GM18520 (cell line): ENCODE results near the gene DCP2.

ENCODE experiments used
- ATAC-seq: cut with Tn5 transposase; IDR thresholded peaks from one replicate; pipeline ENCODE4 v1.9.1; 2021; ENCODE audit not compliant: unreplicated experiment

Gene DCP2

DNA sequence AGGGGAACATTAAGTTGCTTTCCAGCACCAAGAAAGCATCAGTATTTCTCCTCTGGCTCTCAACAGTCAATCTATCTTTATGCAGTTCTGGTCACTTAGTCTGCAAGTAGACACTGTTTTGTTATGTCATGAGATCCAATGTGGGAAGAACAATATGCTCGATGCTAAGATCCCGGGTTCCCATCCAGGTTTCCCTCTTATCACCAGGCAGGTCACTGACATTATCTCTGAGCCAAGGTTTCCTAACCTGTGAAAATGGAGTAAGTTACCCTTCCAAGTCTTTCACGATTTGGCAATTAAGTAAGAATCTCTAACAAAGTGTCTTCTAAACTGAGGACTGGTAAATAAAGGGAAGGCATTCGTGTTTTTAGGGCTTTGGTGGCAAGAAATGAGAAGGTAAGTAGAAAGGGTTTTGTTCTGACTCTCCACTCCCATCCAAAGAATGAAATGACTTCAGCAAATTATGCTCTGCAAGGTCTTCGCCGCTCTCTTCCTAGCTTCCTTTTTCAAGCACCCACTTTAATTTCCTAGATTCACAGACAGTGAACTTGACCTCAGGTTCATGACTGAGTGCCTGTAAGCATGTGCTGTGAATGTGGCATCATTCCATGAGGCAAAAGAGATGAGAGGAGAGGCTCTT lies 86.4 kb downstream of the DCP2 start:
- no peak for ATAC-seq

DNA sequence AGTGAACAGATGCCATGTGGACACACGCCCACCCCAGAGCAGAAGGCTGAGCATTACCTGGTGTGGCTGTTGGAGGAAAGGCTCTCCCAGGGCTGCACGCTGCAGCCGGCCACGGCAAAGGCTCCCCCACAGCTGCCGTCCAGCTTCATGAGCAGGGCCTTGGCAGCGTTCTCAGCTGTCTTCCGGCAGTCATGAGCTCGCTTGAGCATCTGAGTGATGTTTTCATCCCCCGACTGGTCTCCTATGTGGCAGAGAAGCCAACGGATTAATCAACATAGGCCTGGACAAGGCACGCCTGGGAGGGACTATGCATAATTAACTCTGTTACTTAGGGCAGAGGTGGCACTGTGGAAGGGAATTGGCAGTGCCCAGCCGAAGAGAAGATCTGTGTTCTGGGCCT lies 87.3 kb downstream of the DCP2 start:
- no peak for ATAC-seq

DNA sequence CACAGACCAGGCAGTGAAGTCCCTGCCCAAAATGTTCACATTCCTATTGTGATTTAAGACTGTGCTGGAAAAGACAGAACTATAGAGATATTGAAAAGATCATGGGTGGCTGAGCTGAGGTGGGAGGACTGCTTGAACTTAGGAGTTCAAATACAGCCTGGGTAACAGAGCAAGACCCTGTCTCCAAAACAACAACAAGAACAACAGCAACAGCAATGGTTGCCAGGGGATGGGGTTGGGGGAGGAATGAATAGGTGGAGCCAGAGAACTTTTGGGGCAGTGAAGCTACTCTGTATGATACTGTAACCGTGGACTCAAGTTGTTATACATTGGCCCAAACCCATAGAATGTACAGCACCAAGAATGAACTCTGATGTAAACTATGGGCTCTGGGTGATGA lies 88.2 kb downstream of the DCP2 start:
- no peak for ATAC-seq

DNA sequence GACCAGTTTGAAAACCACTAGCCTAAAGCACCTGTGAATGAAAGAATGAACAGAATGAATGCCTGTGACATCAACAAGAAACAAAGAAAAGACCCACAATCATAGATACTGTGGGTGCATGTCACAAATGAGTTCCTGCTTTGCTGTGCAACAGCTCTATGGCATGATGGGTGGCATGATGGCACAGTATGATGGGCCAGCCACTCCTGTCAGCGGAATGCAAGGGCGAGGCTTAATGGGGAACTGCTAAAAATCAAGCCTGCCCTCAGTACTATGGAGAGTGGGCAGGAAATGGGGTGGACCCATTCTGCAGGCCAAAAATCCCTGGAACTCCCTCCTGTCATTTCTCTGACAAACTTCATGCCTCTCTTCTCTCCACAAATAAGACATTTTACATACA lies 89.0 kb downstream of the DCP2 start:
- no peak for ATAC-seq

DNA sequence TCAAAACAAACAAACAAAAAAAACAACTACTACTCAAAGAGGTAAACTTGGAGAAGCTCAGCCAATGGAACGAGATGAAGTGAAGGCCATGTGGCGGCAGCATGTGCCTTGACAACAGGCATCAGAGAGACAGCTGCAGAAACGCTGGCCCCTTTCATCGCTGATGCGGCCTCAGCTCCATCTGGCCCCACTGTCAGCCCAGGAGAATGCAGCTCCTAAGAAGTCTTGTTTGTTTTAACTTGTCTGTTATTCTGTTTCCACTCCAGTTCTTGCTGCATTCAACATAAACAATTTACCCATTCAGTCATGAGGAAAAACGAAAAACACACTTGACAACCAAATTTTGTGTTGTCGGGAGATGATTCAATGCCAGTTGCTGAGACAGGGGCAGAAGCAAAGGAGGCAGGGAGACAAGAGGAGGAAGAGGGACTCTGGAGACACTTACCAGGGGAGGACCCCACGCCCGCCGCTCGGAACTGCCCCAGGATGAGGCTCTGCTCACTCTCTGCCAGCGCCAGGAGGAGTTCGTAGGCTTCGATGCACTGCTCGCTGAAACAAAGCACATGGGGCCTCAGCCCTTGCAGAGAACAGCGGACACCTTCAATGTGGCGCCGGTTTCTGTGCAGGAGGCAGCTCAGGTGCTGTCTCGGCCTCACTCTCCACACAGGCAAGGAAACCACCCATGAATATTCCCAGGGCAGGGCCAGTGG lies 91.2 kb downstream of the DCP2 start:
- ATAC-seq = no peak

DNA sequence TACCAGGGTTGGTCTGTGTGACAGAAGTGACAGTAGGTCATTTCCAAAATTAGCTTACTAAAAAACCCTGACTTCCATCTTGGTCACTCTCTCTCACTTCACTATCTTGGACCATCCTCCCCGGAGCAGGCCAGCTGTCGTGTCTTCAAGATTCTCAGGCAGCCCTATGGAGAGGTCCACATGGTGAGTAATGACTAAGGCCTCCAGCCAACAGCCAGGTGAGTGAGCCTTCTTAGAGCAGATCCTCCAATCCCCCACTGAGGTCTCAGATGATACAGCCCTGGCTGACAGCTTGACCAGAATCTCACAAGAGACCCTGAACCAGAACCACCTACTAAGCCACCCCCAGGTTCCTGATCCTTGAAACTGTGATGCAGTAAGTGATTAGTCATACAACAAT lies 92.0 kb downstream of the DCP2 start:
- no peak for ATAC-seq
